K562 (cell line): Measurements from ENCODE around the gene SMAD3. TPM values are rescaled to one million over a fixed set of nuclear protein-coding genes. Genes with fewer than 3 reads are reported as not detected.

Experiments used
- CHCHD3 ChIP-seq: fragments of 250-450 bp; sonication (Bioruptor Pico); IDR thresholded peaks from 2 replicates; pipeline ENCODE4 v2.1.2; 2022; ENCODE audit warnings: mild to moderate bottlenecking
- FOSL1 ChIP-seq: fragments of 200-800 bp; sonication (Bioruptor generic); conservative IDR thresholded peaks from 2 replicates; pipeline ENCODE4 v1.6.1; 2016; ENCODE audit warnings: missing genetic modification characterization, missing compliant biosample characterization
- NFRKB ChIP-seq: fragments of 450-650 bp; IDR thresholded peaks from 2 replicates; pipeline ENCODE4 v1.6.1; 2016; ENCODE audit warnings: low read depth
- NR4A1 ChIP-seq, 2 experiments: fragments of 250-450 bp in 1 of 2; fragments of 450-650 bp in 1 of 2; sonication (Bioruptor Pico) in 1 of 2; IDR thresholded peaks; 2 replicates each; pipeline versions ENCODE4 v1.4.0 to v1.6.1; 2016 to 2020; ENCODE audit warnings: mild to moderate bottlenecking in 2 of 2, missing compliant biosample characterization in 1 of 2, missing genetic modification characterization in 1 of 2, moderate library complexity in 1 of 2
- RBFOX2 ChIP-seq: fragments of 200-400 bp; formaldehyde crosslinking; IDR thresholded peaks from 2 replicates; pipeline ENCODE4 v1.6.1; 2017; ENCODE audit warnings: low read depth, mild to moderate bottlenecking, low read length, moderate library complexity
- RBM14 ChIP-seq: fragments of 200-400 bp; formaldehyde crosslinking; IDR thresholded peaks from 2 replicates; pipeline ENCODE4 v1.6.1; 2018; ENCODE audit warnings: low read depth, mild to moderate bottlenecking, low read length, moderate library complexity, borderline replicate concordance; ENCODE audit not compliant: insufficient read depth
- RNF2 ChIP-seq: sonication (generic); IDR thresholded peaks from 2 replicates; pipeline ENCODE4 v1.6.1; 2016
- SMARCA4 ChIP-seq: fragments of 450-650 bp; IDR thresholded peaks from 2 replicates; pipeline ENCODE4 v1.6.1; 2016
- TAF7 ChIP-seq: fragments of 450-650 bp; IDR thresholded peaks from 2 replicates; pipeline ENCODE4 v1.6.1; 2016; ENCODE audit warnings: missing genetic modification characterization, missing compliant biosample characterization
- TAF9B ChIP-seq: fragments of 450-650 bp; IDR thresholded peaks from 2 replicates; pipeline ENCODE4 v1.6.1; 2018; ENCODE audit warnings: mild to moderate bottlenecking; ENCODE audit not compliant: partially characterized antibody
- THRB ChIP-seq: fragments of 450-650 bp; formaldehyde crosslinking; conservative IDR thresholded peaks from 2 replicates; pipeline ENCODE4 v1.4.0; 2022; ENCODE audit warnings: mild to moderate bottlenecking, missing genetic modification characterization
- ZNF197 ChIP-seq: fragments of 200-800 bp; sonication (Bioruptor generic); IDR thresholded peaks from 2 replicates; pipeline ENCODE4 v1.6.1; 2016; ENCODE audit warnings: low read depth, missing genetic modification characterization, missing compliant biosample characterization
- ZNF395 ChIP-seq: fragments of 200-800 bp; sonication (Bioruptor generic); IDR thresholded peaks from 2 replicates; pipeline ENCODE4 v1.6.1; 2017; ENCODE audit warnings: missing genetic modification characterization, missing compliant biosample characterization
- polyA plus RNA-seq, 8 experiments: library from polyadenylated mRNA; depleted of rRNA in 4 of 8; stranded (reverse) in 5 of 8; unstranded in 3 of 8; fragments of >200 nt; fragmentation: Nextera tagmentation in 2 of 8; fragmentation: Illumina TruSeq in 1 of 8; extraction: Ambion mirVana in 2 of 8; extraction: Trizol in 1 of 8; gene quantifications; 2 replicates each; pipeline versions ENCODE4 v1.2.1 to v1.2.3, GENCODE V29; 2011 to 2014; ENCODE audit warnings: inconsistent platforms in 1 of 8, missing spikeins in 1 of 8
- total RNA-seq, 7 experiments: library from RNA; depleted of rRNA in 6 of 7; stranded (reverse); fragments of >200 nt in 6 of 7; fragmentation: Illumina TruSeq in 2 of 7; extraction: Trizol in 2 of 7; gene quantifications; 2 replicates each; pipeline versions ENCODE4 v1.2.1 to v1.2.3, GENCODE V29; 2011 to 2021; ENCODE audit warnings: low replicate concordance in 1 of 7
- TF ChIP-seq, protein P1 (sequence below), 3 experiments: IDR thresholded peaks in 2 of 3; conservative IDR thresholded peaks in 1 of 3; 2 replicates each; pipeline ENCODE4 v1.5.1; 2011 to 2012; ENCODE audit warnings: low read length in 3 of 3, mild to moderate bottlenecking in 3 of 3, control low read depth in 2 of 3, improper control_type of control experiment in 1 of 3, inconsistent platforms in 1 of 3, low read depth in 1 of 3, mixed read lengths in 1 of 3, moderate library complexity in 1 of 3; ENCODE audit not compliant: insufficient read depth in 2 of 3
- TF ChIP-seq, protein P2 (sequence below): fragments of 250-450 bp; sonication (Bioruptor Pico); IDR thresholded peaks from 2 replicates; pipeline ENCODE4 v1.4.0; 2020; ENCODE audit warnings: mild to moderate bottlenecking, moderate library complexity, borderline replicate concordance

Gene SMAD3
- total and polyA plus RNA-seq, 9 of the 15 experiments (the other 6 are each of a cell fraction or from before 2014, with no cell fraction given), result 4.3 to 39.2 (median 11.1) TPM

- TF ChIP-seq ZNF395 (CRISPR knock-in tag), result peak; percentile 91
- peak; percentile 56 for TF ChIP-seq NFRKB
- TF ChIP-seq ZNF197 (CRISPR knock-in tag), result peak; percentile 86
- no peak for TF ChIP-seq CHCHD3
- peak; percentile 82; the same call in 1 of the 2 replicates for TF ChIP-seq THRB (CRISPR knock-in tag)
- TF ChIP-seq NR4A1 (CRISPR knock-in tag; IDR thresholded peaks at IDR 0.05), result 0 out of 2 replicates have a peak, but pooled peaks have one; percentile 56
- 0 out of 2 replicates have a peak, but pooled peaks have one; percentile 28 for TF ChIP-seq NR4A1 (tag; IDR thresholded peaks at IDR 0.05)
- peak; percentile 21; the same call in 1 of the 2 replicates for TF ChIP-seq TAF7 (tag)
- peak; percentile 100 for TF ChIP-seq RNF2
- TF ChIP-seq, protein P1, sequence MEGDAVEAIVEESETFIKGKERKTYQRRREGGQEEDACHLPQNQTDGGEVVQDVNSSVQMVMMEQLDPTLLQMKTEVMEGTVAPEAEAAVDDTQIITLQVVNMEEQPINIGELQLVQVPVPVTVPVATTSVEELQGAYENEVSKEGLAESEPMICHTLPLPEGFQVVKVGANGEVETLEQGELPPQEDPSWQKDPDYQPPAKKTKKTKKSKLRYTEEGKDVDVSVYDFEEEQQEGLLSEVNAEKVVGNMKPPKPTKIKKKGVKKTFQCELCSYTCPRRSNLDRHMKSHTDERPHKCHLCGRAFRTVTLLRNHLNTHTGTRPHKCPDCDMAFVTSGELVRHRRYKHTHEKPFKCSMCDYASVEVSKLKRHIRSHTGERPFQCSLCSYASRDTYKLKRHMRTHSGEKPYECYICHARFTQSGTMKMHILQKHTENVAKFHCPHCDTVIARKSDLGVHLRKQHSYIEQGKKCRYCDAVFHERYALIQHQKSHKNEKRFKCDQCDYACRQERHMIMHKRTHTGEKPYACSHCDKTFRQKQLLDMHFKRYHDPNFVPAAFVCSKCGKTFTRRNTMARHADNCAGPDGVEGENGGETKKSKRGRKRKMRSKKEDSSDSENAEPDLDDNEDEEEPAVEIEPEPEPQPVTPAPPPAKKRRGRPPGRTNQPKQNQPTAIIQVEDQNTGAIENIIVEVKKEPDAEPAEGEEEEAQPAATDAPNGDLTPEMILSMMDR (IDR thresholded peaks at IDR 0.05 in 2 of 3, conservative IDR thresholded peaks at IDR 0.05 in 1 of 3; ENCODE audit: insufficient read depth in 2 of 3, low read depth in 1 of 3, low read length in 3 of 3), result no peak
- TF ChIP-seq RBM14, result no peak
- peak; percentile 100 for TF ChIP-seq FOSL1
- peak; percentile 60 for TF ChIP-seq RBFOX2
- TF ChIP-seq SMARCA4, result peak; percentile 100
- TF ChIP-seq, protein P2, sequence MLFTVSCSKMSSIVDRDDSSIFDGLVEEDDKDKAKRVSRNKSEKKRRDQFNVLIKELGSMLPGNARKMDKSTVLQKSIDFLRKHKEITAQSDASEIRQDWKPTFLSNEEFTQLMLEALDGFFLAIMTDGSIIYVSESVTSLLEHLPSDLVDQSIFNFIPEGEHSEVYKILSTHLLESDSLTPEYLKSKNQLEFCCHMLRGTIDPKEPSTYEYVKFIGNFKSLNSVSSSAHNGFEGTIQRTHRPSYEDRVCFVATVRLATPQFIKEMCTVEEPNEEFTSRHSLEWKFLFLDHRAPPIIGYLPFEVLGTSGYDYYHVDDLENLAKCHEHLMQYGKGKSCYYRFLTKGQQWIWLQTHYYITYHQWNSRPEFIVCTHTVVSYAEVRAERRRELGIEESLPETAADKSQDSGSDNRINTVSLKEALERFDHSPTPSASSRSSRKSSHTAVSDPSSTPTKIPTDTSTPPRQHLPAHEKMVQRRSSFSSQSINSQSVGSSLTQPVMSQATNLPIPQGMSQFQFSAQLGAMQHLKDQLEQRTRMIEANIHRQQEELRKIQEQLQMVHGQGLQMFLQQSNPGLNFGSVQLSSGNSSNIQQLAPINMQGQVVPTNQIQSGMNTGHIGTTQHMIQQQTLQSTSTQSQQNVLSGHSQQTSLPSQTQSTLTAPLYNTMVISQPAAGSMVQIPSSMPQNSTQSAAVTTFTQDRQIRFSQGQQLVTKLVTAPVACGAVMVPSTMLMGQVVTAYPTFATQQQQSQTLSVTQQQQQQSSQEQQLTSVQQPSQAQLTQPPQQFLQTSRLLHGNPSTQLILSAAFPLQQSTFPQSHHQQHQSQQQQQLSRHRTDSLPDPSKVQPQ (CRISPR knock-in tag), result 0 out of 2 replicates have a peak, but pooled peaks have one; percentile 60
- TF ChIP-seq TAF9B, result no peak
These were observed 25.9 kb downstream of the SMAD3 start (continued) for GRCh38 chr15:67091071-67091979.
